Measurements from ENCODE around the gene CEP164. TPM values are rescaled to one million over a fixed set of nuclear protein-coding genes. Genes with fewer than 3 reads are reported as not detected.

The CEP164 gene
- total and polyA plus RNA-seq, 2 of the 4 experiments (the other 2 are of a cell fraction): 23.3 to 26.9 TPM

GRCh38 chr11:117461396-117462182 is 133.9 kb downstream of the CEP164 start:
- Histone ChIP-seq H3K27me3 (ENCODE audit: control insufficient read depth, insufficient read depth, low read length) (peaks cover 15% of the 10 kb centered on the region), H2BK20ac (ENCODE audit: low read depth, low read length) (no peak overlapping the region), H3K23ac (ENCODE audit: low read depth, low read length) (no peak overlapping the region), H3K79me1 (ENCODE audit: low read depth in 1 of 2, low read length in 2 of 2) (no peaks in the 10 kb centered on the region), H3K4me2 (ENCODE audit: low read depth, low read length) (no peak overlapping the region), H2BK15ac (ENCODE audit: low read depth, low read length) (no peak overlapping the region), H4K5ac (ENCODE audit: low read depth, low read length) (no peak overlapping the region), H3K9me3 (ENCODE audit: control insufficient read depth, insufficient read depth, low read length) (no peaks in the 10 kb centered on the region), H2BK5ac (ENCODE audit: low read depth, low read length, poor library complexity, severe bottlenecking) (no peak overlapping the region), H3K36me3 (ENCODE audit: control insufficient read depth, insufficient read depth, low read length) (no peaks in the 10 kb centered on the region), H3K14ac (replicated peaks; ENCODE audit: low read depth, low read length) (no peak overlapping the region), H3K18ac (ENCODE audit: low read depth, low read length) (no peak overlapping the region), H4K8ac (ENCODE audit: low read depth in 2 of 2, low read length in 2 of 2) (no peak overlapping the region), H2AK5ac (ENCODE audit: low read depth, low read length) (no peak overlapping the region), H4K91ac (ENCODE audit: insufficient read depth, low read depth, low read length) (no peak overlapping the region), H2AK9ac (replicated peaks; ENCODE audit: low read depth, low read length, poor library complexity) (no peak overlapping the region), H3K9me1 (ENCODE audit: insufficient read depth, low read length) (no peaks in the 10 kb centered on the region), H3K56ac (ENCODE audit: extremely low read depth, insufficient read depth, low read length) (no peak overlapping the region), H3K9ac (ENCODE audit: low read depth, low read length) (no peak overlapping the region), H4K20me1 (ENCODE audit: insufficient read depth, low read length) (no peaks in the 10 kb centered on the region), H2AFZ (replicated peaks; ENCODE audit: low read length, poor library complexity) (peak overlapping the region; percentile 43), H3K27ac (ENCODE audit: insufficient read depth, low read length) (no peak overlapping the region), H3K4me3 (ENCODE audit: insufficient read depth, low read depth, low read length) (no peak overlapping the region), H3K4me1 (ENCODE audit: control insufficient read depth, insufficient read depth, low read length) (no peaks in the 10 kb centered on the region), H3K4ac (ENCODE audit: low read depth, low read length) (no peak overlapping the region), H2BK120ac (ENCODE audit: low read depth, low read length) (no peak overlapping the region)
- intact Hi-C loops (cut with micrococcal nuclease) (no loop called here), dilution Hi-C loops (cut with HindIII; ENCODE audit: low sequenced_read_pairs, unreplicated experiment) (no loop called here), in situ Hi-C loops (cut with MboI; ENCODE audit: low sequenced_read_pairs) (no loop called here)
- CTCF ChIA-PET: no interaction called here
- POLR2A ChIA-PET (ENCODE audit: unreplicated experiment): no interaction called here
- no TSS peak for BruUV-seq (replicated peaks)
- no peak for ATAC-seq (ENCODE audit: low read depth)
- no peak for DNase-seq
- no peak for TF ChIP-seq USF2 (IDR thresholded peaks at IDR 0.05; ENCODE audit: low read depth, low read length)
- TF ChIP-seq POLR2A (IDR thresholded peaks at IDR 0.05; ENCODE audit: low read depth, low read length): no peak
- no peak for TF ChIP-seq CEBPB (IDR thresholded peaks at IDR 0.05; ENCODE audit: low read depth, low read length)
- 40% methylated on average over 2 of the region's 16 CpGs; no CpG with 5 or more reads in 1 of the 2 experiments for WGBS, 2 experiments (ENCODE audit: extremely low coverage in 2 of 2, insufficient read length in 1 of 2)

Data from IMR-90 (cell line).